ENCODE measurements around the gene PHLDB3.
"Not testable (repeated sequence)": the region's sequence is repeated elsewhere in the genome, so short reads cannot be mapped to it uniquely, and the experiment has no call there.

DNA sequence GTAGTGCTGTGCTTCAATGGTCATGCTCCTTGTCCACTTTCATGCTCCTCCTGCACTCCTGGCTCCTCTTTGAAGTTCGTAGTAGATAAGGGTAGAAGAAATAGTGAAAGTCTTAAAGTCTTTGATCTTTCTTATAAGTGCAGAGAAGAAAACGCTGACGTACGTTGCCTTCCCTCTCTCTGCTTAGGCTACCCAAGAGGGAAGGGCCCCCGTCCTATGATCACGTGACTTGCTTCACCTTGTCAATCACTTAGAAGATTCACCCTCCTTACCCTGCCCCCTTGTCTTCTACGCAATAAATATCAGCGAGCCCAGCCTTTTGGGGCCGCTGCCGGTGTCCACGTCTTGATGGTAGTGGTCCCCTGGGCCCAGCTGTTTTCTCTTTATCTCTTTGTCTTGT, 67.3 kb downstream of the PHLDB3 start:
- TF ChIP-seq, protein P1, sequence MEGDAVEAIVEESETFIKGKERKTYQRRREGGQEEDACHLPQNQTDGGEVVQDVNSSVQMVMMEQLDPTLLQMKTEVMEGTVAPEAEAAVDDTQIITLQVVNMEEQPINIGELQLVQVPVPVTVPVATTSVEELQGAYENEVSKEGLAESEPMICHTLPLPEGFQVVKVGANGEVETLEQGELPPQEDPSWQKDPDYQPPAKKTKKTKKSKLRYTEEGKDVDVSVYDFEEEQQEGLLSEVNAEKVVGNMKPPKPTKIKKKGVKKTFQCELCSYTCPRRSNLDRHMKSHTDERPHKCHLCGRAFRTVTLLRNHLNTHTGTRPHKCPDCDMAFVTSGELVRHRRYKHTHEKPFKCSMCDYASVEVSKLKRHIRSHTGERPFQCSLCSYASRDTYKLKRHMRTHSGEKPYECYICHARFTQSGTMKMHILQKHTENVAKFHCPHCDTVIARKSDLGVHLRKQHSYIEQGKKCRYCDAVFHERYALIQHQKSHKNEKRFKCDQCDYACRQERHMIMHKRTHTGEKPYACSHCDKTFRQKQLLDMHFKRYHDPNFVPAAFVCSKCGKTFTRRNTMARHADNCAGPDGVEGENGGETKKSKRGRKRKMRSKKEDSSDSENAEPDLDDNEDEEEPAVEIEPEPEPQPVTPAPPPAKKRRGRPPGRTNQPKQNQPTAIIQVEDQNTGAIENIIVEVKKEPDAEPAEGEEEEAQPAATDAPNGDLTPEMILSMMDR (IDR thresholded peaks at IDR 0.05 in 4 of 5, conservative IDR thresholded peaks at IDR 0.05 in 1 of 5) = not testable (repeated sequence)
- TF ChIP-seq POLR2A (IDR thresholded peaks at IDR 0.05) = not testable (repeated sequence)

Data from gastrocnemius medialis (tissue), 4 donors.